Cerebellar cortex (tissue), 1 donor: ENCODE measurements around the gene MRPS17.
"Not testable (repeated sequence)": the region's sequence is repeated elsewhere in the genome, so short reads cannot be mapped to it uniquely, and the experiment has no call there.

ENCODE experiments used
- DNase-seq: peaks from one replicate; pipeline ENCODE4 v3.0.0-alpha.2; 2015; ENCODE audit warnings: low spot score

Gene MRPS17

DNA sequence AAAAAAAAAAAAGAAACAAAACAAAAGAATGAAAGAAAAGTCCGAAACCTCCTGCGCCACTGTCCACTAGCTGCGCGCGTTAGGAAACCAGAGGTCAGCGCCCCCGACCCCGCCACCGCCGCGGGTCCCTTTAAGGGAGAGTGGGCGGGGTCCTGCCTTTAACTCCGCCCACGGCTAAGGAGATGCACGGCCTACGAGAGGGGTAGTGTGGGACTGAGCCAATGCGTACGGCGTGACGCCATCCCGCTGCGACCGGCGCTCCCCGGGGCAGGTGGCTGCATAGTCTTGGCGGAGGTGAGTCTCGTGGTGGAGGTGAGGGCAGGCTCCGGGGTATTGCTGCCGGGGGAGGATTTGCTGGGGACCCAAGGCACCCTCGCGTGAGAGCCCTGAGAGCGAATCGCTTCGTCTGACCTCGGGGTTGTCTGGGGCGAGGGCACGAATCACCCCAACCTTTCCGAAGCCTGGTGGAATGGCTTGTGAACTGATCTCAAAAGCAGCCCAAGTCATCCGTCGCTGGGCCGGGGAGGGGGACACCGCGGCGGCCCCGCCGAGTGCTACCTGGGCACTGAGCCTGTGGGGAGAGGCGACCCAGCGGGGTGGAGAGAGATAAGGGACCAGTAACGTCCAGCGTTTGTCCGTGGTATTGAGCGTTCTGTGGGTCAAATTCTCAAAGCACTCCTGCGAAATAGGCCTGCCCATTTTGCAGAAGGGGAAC is at the start of gene MRPS17:
MRPS17 (plus strand) TSS at position 241 of the 715 bp plus-strand sequence. CDS start 1,319 bp downstream, outside the sequence.
- peak; percentile 91 for DNase-seq

DNA sequence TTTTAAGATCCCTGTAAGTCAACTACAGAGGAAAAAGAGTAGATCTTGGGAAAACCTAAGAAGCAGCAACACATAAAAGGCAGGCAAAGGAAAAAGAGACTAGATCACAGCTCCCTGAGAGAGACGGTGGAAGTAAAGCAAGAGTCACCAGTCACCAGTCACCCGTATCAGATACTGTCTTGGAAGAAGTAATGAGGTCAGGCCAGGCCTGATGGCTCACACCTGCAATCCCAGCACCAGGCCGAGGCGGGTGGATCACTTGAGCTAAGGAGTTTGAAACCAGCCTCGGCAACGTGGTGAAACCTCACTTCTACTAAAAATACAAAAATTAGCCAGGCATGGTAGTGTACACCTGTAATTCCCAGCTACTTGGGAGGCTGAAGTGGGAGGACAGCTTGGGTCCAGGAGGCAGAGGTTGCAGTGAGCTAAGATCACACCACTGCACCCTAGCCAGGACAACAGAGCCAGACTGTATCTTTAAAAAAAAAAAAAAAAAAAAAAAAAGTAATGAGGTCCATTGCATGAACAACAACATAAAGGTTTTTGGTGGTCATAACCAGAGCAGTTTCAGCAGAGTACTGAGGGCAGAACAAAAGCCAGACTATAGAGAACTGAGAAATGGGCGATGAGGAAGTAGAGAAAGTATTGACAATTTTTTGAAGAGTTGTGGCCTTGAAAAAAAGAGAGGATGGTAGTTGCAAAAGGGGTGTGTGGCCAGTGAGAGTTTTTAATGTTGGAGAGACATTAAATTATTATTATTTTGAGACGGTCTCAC is 47.5 kb upstream of the MRPS17 start:
- no peak for DNase-seq

DNA sequence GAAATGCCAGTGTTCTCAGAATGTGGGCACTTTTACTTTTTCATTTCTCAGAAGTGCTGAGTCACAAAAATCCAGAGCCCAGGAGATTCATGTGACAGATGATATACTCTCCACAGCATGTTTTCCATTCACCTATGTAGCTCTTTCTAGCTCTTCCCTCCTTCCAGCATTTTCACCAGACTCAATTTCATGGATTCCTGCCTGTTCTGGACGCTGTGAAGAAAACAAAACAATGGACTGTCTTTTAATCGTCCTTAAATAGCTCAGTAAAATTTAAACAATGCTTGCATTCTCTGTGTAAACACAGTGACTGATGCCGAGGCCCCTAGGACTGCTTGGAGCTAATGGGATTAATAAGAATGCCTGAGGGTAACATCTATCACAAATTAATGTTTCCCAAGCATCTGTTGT is 38.9 kb upstream of the MRPS17 start:
- DNase-seq: no peak

DNA sequence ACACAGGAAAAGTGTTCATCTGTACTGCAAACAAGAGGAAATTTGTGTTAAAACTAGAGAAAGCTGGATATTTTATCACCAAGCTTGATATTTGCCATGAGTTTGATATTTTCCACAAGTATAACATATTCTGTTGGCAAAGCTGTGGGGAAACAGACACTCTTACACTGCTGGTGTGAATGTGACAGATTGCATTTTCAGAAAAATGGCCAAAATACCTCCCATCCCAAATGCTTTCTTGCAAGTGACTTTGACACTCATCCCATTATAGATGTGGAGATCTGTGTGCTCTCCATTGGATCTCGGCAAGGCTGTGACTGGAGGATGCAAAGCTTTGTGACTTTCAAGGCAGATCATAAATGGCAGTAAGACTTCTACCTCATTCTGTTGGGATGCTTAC is 33.9 kb upstream of the MRPS17 start:
- no peak for DNase-seq

GRCh38 chr7:55928006-55928767 is 23.5 kb upstream of the MRPS17 start:
- DNase-seq: no peak

GRCh38 chr7:55931421-55932151 is 20.1 kb upstream of the MRPS17 start:
- no peak for DNase-seq

- DNase-seq: no peak
Measured at GRCh38 chr7:55939514-55940123, 12.1 kb upstream of the MRPS17 start.

DNA sequence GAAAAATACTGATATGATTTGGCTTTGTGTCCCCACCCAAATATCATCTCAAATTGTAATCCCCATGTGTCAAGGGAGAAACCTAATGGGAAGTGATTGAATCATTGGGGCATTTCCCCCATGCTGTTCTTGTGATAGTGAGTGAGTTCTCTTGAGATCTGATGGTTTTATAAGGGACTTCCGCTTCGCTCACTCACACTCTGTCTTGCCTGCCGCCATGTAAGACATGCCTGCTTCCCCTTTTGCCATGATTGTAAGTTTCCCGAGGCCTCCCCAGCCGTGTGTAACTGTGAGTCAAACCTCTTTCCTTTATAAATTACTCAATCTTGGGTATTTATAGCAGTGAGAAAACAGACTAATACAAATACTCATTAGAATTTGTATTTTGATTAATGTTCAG is 5.1 kb upstream of the MRPS17 start:
- no peak for DNase-seq

GRCh38 chr7:55952352-55952671 is 635 bp downstream of the MRPS17 start:
- not testable (repeated sequence) for DNase-seq

GRCh38 chr7:55953707-55954475 is 2.2 kb downstream of the MRPS17 start:
- no peak for DNase-seq

GRCh38 chr7:55957190-55957589 is 5.5 kb downstream of the MRPS17 start:
- no peak for DNase-seq

DNA sequence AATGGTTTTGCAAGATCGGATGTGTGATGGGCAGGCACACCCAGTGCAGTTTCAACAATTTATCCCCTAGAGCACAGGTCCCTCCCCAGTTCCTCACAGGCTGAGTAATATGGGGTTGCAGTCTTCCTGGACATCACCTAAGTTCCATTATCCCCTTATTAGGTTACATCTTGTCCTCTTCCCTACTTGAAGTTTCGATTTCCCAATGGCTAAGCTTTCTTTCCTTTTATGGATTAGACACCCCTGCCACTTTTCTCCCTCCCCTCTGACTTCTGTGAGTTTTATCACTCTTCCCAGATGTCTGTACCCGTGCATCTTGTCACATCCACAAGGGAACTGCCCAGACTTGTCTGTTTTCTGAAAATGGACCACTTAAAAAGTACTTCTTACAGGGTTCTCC is 10.3 kb downstream of the MRPS17 start:
- DNase-seq: no peak

- DNase-seq: no peak
Measured at GRCh38 chr7:55963584-55964168, 12.0 kb downstream of the MRPS17 start.

DNA sequence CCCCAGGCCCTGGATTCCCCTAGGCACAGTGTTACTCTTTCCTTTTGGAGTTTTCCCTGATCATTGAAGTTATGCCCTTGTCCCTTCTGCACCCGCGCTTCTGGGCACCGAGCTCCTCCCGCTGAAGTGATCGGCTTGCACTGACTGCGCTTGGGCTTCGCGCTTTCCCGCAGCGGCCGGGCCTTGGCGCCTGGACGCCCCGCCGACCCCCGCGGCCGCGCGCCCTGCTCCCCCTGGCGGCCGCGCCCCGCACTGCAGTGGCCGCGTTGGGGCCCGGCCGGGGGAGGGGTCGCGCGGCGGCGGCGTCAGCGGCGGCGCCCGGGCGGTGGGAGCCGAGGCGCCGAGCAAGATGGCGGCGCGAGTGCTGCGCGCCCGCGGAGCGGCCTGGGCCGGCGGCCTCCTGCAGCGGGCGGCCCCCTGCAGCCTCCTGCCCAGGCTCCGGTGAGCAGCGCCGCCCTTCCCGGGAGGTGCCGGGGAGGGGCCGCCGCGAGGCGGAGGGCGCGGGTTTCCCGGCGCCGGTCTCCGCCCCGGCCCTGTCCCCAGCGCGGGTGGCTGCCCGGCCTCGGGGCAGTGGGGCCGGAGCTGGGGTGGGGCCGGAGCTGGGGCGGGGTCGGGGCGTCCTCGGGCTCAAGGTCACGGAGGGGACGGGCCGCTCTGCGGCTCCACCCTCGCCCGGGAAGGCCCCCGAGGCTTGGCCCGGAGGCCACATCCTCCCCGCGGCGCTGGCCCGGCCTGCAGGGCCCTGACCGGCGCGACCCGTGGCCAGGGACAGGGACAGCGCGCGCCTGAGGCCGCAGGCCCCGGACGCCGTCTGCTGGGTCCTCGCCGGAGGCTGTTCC is 12.8 kb downstream of the MRPS17 start, which contains the start of gene NIPSNAP2:
NIPSNAP2 (plus strand) TSS at position 325 of the 839 bp plus-strand sequence; CDS start at position 350, 25 bp downstream.
- peak; percentile 57 for DNase-seq

DNA sequence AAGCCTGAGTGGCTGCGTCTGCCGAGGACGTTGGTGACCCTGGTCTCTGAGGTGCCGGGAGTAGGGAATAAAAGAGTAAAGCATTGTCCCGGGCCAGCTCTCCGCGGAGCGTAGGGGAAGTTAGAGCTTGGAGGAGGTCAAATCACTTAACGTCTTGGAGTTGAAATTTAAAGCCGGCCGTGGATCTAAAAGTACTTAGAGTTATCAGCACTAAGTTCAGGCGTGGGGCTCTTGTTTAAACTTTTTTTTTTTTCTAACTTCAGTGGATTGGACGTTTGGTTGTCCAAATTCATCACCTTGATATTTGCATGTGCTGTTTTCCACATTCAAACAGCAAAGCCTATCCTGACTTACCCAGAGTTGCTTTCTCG is 13.4 kb downstream of the MRPS17 start:
- no peak for DNase-seq

GRCh38 chr7:55965805-55966421 is 14.2 kb downstream of the MRPS17 start:
- peak; percentile 33 for DNase-seq

- peak; percentile 59 for DNase-seq
Measured at GRCh38 chr7:55966851-55967250, 15.2 kb downstream of the MRPS17 start.

DNA sequence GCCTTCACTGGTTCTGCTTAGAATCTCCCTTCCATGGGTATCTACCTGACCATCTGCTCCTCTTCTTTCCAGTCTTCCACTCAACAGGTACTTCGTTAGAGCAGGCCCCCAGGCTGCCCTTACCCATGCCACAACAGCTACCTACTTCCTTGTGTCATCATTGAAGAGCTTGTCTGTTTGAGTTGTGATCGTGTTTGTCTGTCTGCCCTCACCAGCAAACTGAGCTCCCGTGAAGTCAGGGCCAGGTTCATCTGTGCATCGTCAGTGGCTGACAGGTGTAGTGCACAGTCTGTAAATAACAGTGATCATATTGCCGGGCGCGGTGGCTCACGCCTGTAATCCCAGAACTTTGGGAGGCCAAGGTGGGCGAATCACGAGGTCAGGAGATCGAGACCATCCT is 17.7 kb downstream of the MRPS17 start:
- DNase-seq: no peak

DNA sequence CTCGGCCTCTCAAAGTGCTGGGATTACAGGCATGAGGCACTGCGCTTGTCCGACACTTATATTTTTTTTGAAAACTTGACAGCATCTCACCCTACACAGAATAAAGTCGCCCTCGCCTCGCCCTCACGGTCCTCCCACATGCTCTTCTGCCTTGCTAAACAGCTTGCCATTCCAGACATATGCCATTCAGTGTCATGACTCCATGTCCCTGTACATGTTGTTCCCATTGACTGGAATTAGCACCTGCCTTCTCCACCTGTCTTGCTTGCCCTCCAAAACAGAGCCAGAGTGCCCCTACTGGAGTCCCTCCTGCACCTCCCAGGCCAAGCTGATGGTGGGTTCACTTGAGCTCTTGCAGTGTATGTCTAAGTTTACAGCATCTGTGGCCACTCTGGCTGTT is 18.9 kb downstream of the MRPS17 start:
- no peak for DNase-seq
